ENCODE measurements around the gene C21orf91.

Gene C21orf91

DNA sequence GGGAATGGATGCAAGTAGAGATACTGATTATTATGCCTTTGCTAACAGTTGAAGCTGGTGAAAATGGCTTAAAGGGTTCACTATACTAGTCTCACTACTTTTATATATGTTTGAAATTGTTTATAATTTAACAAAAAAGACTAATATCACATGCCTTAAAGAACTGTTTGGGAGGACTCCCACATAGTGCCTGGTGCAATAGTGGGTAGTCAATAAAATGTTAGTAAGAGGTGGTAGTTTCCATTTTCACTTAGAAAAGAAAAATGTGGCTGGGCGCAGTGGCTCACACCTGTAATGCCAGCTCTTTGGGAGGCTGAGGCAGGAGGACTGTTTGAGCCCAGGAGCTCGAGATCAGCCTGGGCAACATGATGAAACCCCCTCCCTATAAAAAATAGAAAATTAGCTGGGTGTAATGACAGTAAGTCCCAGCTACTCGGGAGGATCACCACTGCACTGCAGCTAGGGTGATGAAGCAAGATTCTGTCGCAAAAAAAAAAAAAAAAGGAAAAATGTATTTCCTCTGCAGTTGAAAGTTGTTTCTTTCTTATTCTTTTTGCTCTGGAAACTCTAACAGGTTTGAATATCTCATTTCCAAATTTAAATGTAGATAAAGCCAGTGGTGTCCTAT, 24.5 kb downstream of the C21orf91 start:
- H3K4me3 ChIP-seq (ENCODE audit: low read depth, low read length), result no peak overlapping the region
- no peak for DNase-seq (ENCODE audit: low read depth)
- TF ChIP-seq, protein P1, sequence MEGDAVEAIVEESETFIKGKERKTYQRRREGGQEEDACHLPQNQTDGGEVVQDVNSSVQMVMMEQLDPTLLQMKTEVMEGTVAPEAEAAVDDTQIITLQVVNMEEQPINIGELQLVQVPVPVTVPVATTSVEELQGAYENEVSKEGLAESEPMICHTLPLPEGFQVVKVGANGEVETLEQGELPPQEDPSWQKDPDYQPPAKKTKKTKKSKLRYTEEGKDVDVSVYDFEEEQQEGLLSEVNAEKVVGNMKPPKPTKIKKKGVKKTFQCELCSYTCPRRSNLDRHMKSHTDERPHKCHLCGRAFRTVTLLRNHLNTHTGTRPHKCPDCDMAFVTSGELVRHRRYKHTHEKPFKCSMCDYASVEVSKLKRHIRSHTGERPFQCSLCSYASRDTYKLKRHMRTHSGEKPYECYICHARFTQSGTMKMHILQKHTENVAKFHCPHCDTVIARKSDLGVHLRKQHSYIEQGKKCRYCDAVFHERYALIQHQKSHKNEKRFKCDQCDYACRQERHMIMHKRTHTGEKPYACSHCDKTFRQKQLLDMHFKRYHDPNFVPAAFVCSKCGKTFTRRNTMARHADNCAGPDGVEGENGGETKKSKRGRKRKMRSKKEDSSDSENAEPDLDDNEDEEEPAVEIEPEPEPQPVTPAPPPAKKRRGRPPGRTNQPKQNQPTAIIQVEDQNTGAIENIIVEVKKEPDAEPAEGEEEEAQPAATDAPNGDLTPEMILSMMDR (IDR thresholded peaks at IDR 0.05; ENCODE audit: control insufficient read depth, extremely low read depth, insufficient read depth), result no peak

DNA sequence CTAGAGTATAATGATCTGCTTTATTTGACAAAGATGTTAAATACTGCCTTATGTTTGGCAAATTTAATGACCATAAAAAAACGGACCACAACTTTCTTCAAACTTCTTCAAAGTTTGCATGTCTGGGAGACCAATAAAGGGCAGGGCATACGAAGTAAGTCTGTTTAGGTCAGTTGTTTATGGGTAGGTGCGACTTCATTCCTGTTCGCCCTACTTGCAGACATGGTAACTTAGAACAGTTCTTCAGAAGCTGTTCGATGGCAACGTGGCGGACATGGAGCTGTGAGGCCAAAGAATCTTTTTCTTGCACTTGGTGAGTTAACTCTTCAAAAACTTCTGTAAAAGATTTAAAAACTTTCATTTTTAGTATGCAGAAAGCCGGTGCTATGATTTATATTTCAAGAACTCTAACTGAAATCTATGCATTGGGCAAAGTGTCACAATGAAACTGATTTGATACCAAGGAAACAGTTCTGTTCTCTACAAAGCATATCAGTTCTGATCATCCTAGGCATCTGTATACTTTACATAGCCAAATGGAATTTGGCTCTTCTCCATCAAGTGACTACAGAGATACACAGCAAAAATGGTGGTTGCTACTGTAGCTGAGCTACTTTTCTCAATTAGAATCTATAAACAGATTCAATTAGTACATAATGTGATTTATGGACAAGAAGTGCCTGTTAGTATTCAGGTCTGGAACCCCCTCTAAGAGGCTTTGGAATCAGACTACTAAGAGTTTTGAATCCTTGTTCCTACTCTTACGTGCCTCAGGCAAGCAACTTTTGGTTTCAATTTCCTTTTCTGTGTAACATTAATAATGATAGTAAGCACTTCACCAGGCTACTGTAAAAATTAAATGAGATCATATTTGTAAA, 25.7 kb downstream of the C21orf91 start:
- no peak for DNase-seq (ENCODE audit: low read depth)
- H3K4me3 ChIP-seq (ENCODE audit: low read depth, low read length), result no peak overlapping the region
- TF ChIP-seq, protein P1 (IDR thresholded peaks at IDR 0.05; ENCODE audit: control insufficient read depth, extremely low read depth, insufficient read depth), result no peak

DNA sequence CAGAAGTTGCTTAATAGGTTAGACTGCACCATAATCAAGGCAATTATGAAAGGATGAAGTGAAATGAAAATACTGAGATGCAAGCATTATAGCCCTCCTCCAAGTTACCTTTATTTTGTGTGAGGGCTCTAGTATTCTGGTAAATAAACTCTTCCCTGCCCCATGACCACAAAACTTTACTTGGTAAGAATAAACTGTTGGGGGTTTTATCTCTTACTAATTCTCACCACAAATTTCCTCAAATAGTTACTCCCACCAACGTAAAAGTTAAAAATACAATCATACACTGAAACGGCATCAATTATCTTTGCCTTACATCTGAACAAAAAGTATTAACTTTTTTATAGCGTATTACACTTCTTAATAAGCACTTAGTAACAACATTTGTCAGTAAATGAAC, 29.5 kb downstream of the C21orf91 start:
- H3K4me3 ChIP-seq (ENCODE audit: low read depth, low read length), result no peak overlapping the region
- TF ChIP-seq, protein P1 (IDR thresholded peaks at IDR 0.05; ENCODE audit: control insufficient read depth, extremely low read depth, insufficient read depth), result no peak
- DNase-seq (ENCODE audit: low read depth), result no peak

DNA sequence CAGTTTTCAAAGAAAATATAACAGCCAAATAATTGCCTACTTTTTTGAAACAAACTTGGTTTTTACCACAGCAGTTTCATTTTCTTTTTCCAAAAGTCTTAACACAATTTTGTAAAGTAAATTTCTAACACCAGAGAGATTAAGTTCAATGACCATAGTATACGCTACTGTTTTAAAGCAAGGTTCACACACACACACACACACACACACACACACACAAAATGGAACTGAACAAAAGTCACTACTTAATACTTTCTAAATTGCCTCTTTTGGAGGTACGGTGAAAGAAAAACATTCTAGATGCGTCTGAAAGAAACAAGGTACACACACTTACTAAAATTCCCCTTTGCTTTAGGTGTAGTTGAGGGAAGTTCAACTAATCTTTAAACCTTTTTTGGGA, 30.1 kb downstream of the C21orf91 start:
- TF ChIP-seq, protein P1 (IDR thresholded peaks at IDR 0.05; ENCODE audit: control insufficient read depth, extremely low read depth, insufficient read depth), result no peak
- no peak for DNase-seq (ENCODE audit: low read depth)
- H3K4me3 ChIP-seq (ENCODE audit: low read depth, low read length), result no peak overlapping the region

DNA sequence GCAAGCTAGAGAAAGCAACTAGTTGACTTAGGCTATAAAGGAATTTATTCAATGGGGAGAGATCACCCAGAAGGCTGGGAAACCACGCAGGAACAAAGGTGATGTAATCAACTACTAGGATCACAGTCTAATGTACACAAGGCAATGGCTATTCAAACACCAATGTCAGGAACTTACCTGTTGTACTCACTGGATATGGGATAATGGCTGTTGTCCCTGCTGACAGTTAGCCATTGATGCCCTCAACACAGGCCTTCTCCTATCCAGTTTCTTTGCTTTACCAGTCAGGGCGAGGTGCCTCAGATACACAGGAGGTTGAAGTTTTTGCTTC, 32.3 kb downstream of the C21orf91 start:
- TF ChIP-seq, protein P1 (IDR thresholded peaks at IDR 0.05; ENCODE audit: control insufficient read depth, extremely low read depth, insufficient read depth), result no peak
- no peak for DNase-seq (ENCODE audit: low read depth)
- H3K4me3 ChIP-seq (ENCODE audit: low read depth, low read length), result no peak overlapping the region

DNA sequence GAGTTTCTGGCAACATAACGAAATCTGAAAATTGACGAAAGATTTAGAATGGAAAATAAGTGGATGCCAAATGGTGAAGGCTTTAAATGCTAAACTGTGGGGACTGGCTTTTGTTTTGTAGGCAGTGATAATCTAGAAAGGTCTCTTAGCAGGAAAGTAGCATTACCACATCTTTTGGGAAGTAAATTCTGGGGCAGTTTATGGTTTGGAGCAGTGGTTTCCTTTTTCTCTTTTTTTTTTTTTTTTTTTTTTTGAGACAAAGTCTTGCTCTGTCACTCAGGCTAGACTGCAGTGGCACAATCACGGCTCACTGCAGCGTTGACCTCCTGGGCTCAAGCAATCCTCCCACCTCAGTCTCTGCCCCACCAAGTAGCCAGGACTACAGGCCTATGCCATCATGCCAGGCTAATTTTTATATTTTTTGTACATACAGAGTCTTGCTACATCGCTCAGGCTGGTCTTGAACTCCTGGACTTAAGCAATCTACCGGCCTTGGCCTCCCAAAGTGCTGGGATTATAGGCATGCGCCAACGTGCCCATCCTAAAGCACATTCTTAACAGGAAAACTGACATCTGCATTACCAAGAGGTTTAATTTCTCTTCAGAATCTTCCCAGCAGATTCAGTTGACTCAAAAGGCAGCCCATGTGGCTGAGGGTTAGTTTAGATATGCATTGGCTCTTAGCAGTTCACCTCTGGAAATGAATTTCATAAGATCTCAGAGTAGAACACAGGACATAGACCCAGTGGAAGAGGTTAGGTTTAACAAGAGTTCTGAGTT, 32.9 kb downstream of the C21orf91 start:
- DNase-seq (ENCODE audit: low read depth), result no peak
- no peak overlapping the region for H3K4me3 ChIP-seq (ENCODE audit: low read depth, low read length)
- TF ChIP-seq, protein P1 (IDR thresholded peaks at IDR 0.05; ENCODE audit: control insufficient read depth, extremely low read depth, insufficient read depth), result no peak
